Common myeloid progenitor, CD34-positive (primary cell): ENCODE data around the gene ZNF32.

Source experiments
- CTCF ChIA-PET: fragments of 350-600 bp; sonication (Branson Sonifier 250); formaldehyde crosslinking; loops from one replicate; lab custom pipeline; 2021; ENCODE audit warnings: antibody characterized with exemption; lab: Charles Lee
- POLR2A ChIA-PET: fragments of 350-600 bp; sonication (Branson Sonifier 250); formaldehyde crosslinking; loops from one replicate; lab custom pipeline; 2021; ENCODE audit warnings: antibody characterized with exemption; lab: Charles Lee
- DNase-seq, 3 donors: peaks; one replicate each; pipeline versions ENCODE4 v3.0.0 to v3.0.0-alpha.2; 2013
- H3K27ac ChIP-seq, 2 experiments: 1 replicate in 1 of 2; 2 replicates in 1 of 2; pipeline ENCODE4 v1.7.0; 2013; ENCODE audit warnings: inconsistent platforms in 2 of 2, low read length in 2 of 2, mild to moderate bottlenecking in 2 of 2, low read depth in 1 of 2, moderate library complexity in 1 of 2; ENCODE audit not compliant: severe bottlenecking in 2 of 2, insufficient read depth in 1 of 2, poor library complexity in 1 of 2
- H3K27me3 ChIP-seq, 5 experiments: replicated peaks in 2 of 5; 1 replicate in 3 of 5; 2 replicates in 2 of 5; pipeline versions ENCODE4 v1.6.1 to v1.7.0; 2013; ENCODE audit warnings: low read length in 4 of 5, mild to moderate bottlenecking in 2 of 5, moderate library complexity in 2 of 5, inconsistent platforms in 1 of 5; ENCODE audit not compliant: insufficient read depth in 5 of 5, control insufficient read depth in 4 of 5
- H3K36me3 ChIP-seq, 4 experiments: 1 replicate in 2 of 4; 2 replicates in 2 of 4; pipeline versions ENCODE4 v1.6.1 to v1.7.0; 2013; ENCODE audit warnings: low read length in 3 of 4, control low read depth in 1 of 4, mild to moderate bottlenecking in 1 of 4; ENCODE audit not compliant: control insufficient read depth in 4 of 4, insufficient read depth in 4 of 4
- H3K4me1 ChIP-seq, 4 experiments: 1 replicate in 3 of 4; 2 replicates in 1 of 4; pipeline versions ENCODE4 v1.6.1 to v1.7.1; 2013; ENCODE audit warnings: low read length in 3 of 4, mild to moderate bottlenecking in 3 of 4, control low read depth in 1 of 4, inconsistent platforms in 1 of 4, moderate library complexity in 1 of 4; ENCODE audit not compliant: control insufficient read depth in 4 of 4, insufficient read depth in 4 of 4; ENCODE audit errors: control extremely low read depth in 1 of 4
- H3K4me3 ChIP-seq, 7 experiments: 1 replicate in 4 of 7; 2 replicates in 3 of 7; pipeline versions ENCODE4 v1.5.1 to v1.7.0; 2013; ENCODE audit warnings: mild to moderate bottlenecking in 7 of 7, low read length in 6 of 7, moderate library complexity in 6 of 7, inconsistent platforms in 2 of 7, low read depth in 2 of 7, control low read depth in 1 of 7; ENCODE audit not compliant: insufficient read depth in 4 of 7, control insufficient read depth in 1 of 7; ENCODE audit errors: extremely low read depth in 1 of 7
- H3K9me3 ChIP-seq, 5 experiments: 1 replicate in 4 of 5; 2 replicates in 1 of 5; pipeline versions ENCODE4 v1.6.1 to v1.7.1; 2013; ENCODE audit warnings: low read length in 4 of 5, mild to moderate bottlenecking in 2 of 5, inconsistent platforms in 1 of 5, low read depth in 1 of 5, moderate library complexity in 1 of 5; ENCODE audit not compliant: control insufficient read depth in 4 of 5, insufficient read depth in 2 of 5; ENCODE audit errors: control extremely low read depth in 1 of 5
- WGBS: methylation state at CpG from one replicate; pipeline ENCODE4 v1.1.5; 2013; ENCODE audit not compliant: insufficient coverage; 5-methylcytosine and 5-hydroxymethylcytosine counted together

Gene ZNF32

DNA sequence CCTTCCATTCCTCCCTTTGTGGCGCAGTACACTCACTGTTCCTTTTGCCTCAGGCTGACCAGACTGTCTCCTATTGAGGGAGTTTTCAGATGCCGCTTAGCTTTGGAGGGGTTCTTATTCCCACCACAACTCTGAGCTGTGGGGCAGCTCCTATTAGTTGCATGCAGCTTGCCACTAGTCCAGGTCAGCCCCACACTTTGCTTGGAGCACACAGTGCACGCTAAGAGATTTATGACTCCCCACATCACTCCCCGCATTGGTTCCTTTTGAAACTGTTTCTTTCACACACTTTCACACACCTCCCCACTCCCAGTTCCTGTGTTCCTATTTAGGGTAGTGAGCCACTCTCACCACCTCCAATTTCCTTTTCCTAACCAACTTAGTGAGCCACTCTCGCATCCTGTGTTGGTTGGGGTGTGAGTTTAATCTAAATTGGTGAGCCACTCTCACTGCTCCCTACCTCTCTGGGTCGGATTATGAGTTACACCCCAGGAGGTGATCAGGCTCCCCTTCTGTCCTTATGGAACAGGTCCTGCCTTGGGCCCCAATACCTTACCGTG lies 52.9 kb downstream of the ZNF32 start:
- H3K36me3 ChIP-seq, result no peaks in the 10 kb centered on the region
- POLR2A ChIA-PET, result interaction anchor here (0.7 kb wide), 1 partner anchor 176 kb away, joined by 3 read pairs; no protein-coding TSS in a partner anchor
- peaks cover 0 to 23% (median 5%) of the 10 kb centered on the region in 5 experiments for H3K9me3 ChIP-seq
- peaks cover 8 to 33% (median 27%) of the 10 kb centered on the region in 4 experiments for H3K4me1 ChIP-seq
- peak overlapping the region in 5 of 7 experiments; percentile 19 to 76 (median 27) for H3K4me3 ChIP-seq
- H3K27ac ChIP-seq, result peak overlapping the region in 1 of 2 experiments; percentile 36
- no peaks in the 10 kb centered on the region for H3K27me3 ChIP-seq
- peak in 2 of 3 donors; percentile 34 to 39 for DNase-seq
- CTCF ChIA-PET, result interaction anchor here (1.0 to 1.7 kb wide), 2 partner anchors 10 to 22 kb away, joined by 3 read pairs; no protein-coding TSS in a partner anchor
- 0% methylated on average over 4 of the region's 7 CpGs for WGBS

DNA sequence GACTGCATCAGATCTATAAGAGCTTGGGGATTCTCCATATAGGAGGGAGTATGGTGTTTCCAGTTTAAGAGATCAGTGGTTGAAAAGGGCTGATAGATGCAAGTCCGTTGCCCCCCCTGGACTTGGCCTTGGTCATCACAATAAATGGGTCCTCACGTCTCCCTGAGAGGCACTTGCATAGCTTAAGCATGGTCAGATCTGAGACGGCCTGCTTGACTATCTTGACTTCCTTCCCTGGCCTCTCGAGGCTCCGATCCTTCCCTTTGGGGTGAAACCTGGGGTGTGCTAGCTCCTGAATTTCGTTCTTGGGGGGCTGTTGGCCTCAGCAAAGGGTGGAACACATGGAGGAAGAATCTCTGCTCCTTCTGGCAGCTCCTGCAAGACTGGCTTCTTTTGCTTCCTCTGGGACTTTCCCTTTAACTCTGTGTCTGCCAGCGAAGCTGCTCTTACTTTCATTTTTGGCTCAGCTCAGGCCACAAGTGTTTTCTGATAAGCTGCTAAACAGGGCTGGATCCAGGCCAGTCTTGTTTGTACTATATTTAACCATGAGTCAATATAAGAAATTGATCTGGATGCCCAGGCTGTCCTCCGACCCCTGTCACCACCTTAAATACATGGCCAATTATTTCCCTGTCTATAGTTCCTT lies 53.6 kb downstream of the ZNF32 start:
- H3K27ac ChIP-seq, result peak overlapping the region in 1 of 2 experiments; percentile 36
- POLR2A ChIA-PET, result interaction anchor here (0.7 kb wide), 1 partner anchor 175 kb away, joined by 3 read pairs; no protein-coding TSS in a partner anchor
- CTCF ChIA-PET, result interaction anchor here (1.0 to 1.7 kb wide), 5 partner anchors 8 to 27 kb away, joined by 3 to 4 read pairs (median 3); no protein-coding TSS in a partner anchor
- H3K36me3 ChIP-seq, result no peaks in the 10 kb centered on the region
- peaks cover 0 to 21% (median 5%) of the 10 kb centered on the region in 5 experiments for H3K9me3 ChIP-seq
- WGBS, result 7% methylated on average over 8 of the region's 8 CpGs
- DNase-seq, result peak; percentile 58 to 86 (median 86)
- peaks cover 8 to 33% (median 27%) of the 10 kb centered on the region in 4 experiments for H3K4me1 ChIP-seq
- H3K27me3 ChIP-seq, result no peaks in the 10 kb centered on the region
- H3K4me3 ChIP-seq, result peak overlapping the region; percentile 28 to 76 (median 42)
